Stimulated activated CD4-positive, alpha-beta T cell treated with anti-CD3 and anti-CD28 coated beads, Interleukin-2, amount 100 ng/mL, for 4 hours (primary cell): Measurements from ENCODE around the gene PYGO2.
A peak's percentile ranks its signal among the peaks of the same experiment; 100 is the strongest.
"Not testable (repeated sequence)": the region's sequence is repeated elsewhere in the genome, so short reads cannot be mapped to it uniquely, and the experiment has no call there.

Experiments used
- DNase-seq: peaks from one replicate; pipeline ENCODE4 v3.0.0-alpha.2; 2020; ENCODE audit warnings: low read depth

Gene PYGO2

DNA sequence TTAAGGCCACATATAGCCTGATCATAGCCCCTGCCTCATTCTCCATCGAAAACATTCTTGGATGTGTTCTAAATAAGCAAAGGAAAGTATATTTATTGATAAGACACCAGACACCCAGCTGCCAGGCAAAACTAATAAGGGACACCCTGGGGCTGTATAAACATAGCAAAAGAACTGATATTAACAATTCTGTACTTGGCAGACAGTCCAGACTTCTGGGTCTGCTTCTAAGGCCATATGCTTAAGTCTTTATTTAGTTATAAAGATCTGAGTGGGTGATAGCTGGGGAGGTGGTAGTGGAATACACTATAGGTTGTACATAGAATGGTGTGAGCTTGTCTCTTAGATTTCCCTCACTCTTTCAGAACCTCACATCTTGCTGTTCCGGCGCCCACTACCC, 16.8 kb upstream of the PYGO2 start:
- no peak for DNase-seq

DNA sequence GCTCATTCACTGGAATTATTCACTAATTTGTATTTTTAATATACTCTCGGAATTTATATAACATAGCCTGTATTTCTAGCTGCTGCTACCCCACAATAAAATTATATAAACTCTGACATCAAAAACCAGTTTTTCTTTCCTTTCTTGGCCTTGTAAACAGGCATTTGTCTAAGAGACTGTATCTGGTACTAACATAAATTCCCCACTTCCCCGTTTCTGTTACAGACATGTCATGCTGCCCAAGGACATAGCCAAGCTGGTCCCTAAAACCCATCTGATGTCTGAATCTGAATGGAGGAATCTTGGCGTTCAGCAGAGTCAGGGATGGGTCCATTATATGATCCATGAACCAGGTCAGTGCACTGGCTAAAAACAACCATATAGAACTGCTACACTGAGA, 16.2 kb upstream of the PYGO2 start:
- not testable (repeated sequence) for DNase-seq

DNA sequence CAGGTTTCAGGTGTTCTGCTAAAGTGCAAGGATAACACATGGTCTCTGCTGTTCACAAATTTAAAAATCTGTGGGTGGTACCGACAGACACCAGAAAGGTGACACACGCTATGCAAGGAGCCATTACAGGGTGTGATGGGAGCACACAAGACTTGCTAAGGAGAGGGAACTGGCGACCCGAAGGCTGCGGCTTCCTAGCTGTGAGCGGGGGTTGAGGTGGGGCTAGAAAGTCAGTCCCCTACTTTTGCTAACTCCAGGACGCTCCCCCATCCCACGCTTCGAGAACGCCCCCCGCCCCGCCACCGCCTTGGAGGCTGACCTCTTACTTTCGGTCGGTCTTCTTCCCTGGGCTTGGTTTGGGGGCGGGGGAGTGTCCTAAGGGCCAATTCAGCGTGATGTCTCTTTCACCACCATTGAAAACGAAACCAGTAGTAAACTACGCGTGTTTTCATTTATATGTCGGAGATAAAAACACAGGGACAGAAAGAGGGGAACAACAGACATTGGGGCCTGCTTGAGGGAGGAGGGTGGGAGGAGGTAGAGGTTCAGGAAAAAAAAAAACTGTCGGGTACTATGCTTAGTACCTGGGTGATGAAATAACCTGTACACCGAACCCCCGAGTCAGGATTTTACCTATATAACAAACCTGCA, 14.0 kb upstream of the PYGO2 start:
- no peak for DNase-seq

DNA sequence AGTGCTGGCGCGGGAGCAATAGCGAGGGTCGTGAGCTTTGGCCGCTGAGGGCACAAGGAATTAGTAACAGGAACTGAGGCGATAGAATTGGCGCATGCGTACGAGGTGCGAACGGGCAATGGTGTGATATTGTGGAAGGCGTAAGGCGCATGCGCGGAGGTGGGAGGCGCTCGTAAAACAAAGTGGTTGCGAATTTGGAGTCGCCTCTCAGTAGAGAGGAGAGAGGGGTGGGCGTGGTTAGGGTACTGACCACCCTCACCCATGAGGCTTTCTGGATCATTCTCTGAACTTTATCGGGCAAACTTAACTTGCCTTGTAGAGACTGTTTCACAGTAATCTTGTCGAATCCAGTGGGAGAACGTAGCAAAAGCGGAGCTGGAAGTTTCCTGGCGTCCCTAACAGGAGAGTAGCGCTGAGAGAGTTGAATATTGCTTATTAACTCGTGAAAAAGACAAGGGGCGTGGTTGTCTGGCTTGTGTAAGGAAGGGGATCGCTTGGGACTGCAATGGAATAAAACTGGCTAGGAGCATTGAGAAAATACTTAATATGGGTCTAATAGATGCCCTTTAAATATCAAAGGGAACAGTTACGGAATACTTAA, 13.3 kb upstream of the PYGO2 start:
- peak; percentile 89 for DNase-seq

DNA sequence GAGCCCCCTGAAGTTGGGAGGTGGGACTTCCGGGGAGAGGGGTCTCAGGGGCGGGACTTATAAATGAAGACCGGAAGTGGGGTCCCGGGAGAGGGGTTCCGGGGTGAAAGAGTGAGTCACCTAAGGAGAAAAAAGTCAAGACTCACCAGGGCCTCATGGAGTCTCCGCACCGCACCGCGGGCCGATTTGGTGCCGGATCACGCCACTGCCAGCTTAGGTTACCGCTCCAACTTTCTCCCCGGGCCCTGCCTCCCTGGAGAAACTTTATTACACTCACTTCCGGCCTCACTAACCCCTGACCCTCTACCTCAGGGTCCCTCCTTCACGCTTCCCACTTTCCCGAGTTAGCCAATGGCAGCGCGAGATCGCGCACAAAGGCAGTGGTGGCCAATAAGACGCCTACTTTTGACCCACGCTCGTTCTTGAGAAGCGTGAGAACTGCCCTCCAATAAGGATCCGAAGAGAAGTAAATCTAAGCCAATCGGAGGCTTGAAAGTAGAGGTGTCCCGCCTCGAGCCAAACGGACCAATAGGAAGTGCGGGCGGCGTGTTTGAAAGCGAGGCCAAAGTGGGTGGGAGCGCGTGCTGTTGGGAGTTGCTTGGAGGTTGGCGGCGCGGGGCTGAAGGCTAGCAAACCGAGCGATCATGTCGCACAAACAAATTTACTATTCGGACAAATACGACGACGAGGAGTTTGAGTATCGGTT, 12.7 kb upstream of the PYGO2 start, which contains the start of gene CKS1B:
Gene CKS1B, plus strand, starts transcription at position 580 of the 706 bp plus-strand sequence. Its CDS starts 65 bp downstream, at position 645.
- peak; percentile 93 for DNase-seq

DNA sequence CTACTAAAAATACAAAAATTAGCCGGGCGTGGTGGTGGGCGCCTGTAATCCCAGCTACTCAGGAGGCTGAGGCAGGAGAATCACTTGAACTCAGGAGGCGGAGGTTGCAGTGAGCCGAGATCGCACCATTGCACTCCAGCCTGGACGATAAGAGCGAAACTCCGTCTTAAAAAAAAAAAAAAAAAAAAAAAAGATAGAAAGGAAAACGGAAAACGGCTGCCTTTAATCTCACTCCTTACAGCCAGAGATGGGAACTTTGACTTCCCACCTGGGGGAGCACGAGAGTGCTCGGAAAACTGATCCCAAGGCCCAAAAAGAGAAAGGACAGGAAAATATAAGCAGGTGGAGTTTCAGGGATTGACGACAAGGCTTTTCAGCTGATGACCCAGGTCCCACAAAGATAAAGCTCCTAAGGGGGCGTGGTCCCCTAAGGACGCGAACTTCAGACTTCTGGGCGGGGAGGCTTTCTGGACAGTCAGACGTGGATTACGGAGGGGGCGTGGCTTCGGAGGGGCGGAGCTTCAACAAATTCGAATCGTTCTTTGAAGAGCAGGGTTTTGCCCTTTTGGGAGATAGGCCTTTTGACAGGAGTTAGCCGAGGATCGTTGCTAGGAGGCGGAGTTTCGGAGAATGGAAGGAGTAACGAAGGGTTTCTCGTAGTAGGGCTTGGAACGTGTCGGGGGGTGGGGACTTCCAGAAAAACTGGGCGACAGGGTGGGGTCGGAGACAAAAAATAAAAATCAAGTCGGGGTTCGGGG, 11.9 kb upstream of the PYGO2 start:
- peak; percentile 85 for DNase-seq

DNA sequence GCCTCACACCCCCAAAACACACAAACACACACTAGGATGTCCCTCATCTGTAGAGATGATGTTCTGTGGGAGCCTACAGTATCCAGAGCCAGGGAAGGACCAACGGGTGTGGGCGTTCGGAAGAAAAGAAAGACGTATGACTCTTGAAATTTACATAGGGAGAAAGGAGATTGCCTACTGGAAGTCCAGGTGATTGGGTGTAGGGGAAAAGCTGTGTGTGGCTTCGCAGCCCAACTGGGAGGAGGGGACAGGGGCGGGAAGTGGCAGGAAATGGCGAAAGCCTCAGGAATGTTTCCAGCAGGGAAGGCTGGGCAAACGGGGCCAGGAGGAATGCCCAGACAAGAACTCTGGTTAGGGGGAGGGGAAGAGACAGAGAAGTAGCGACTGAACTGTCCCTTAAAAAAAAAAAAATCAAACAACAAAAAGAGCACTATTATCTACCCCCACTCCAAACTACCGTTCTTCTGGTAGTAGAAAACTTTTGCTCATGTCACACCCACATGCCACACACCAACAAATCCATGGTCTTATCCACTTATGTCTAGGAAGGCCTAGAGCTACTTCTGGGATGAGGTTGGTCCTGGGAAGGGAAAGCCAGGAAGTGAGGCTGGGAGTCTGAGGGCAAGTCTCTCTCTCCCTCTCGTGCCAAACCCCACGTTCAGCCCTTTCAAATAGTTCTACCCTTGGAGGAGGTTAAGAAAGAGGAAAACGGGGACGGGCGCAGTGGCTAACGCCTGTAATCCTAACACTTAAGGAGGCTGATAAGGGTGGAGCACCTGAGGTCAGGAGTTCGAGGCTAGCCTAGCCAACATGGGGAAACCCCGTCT, 11.1 kb upstream of the PYGO2 start:
- no peak for DNase-seq

DNA sequence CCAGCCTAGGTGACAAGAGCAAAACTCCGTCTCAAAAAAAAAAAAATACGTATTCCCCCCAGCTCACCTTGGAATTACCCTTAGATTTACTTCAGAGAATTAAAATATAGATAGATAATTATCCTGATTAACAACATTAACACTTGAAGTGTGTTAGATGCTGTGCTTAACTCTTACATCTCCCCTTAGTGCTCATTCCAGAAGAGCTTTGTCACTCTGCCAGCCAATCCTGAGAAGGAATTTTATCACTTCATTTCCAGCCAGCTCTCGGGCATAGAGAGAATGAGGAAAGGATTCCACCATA, 10.6 kb upstream of the PYGO2 start:
- DNase-seq, result no peak

DNA sequence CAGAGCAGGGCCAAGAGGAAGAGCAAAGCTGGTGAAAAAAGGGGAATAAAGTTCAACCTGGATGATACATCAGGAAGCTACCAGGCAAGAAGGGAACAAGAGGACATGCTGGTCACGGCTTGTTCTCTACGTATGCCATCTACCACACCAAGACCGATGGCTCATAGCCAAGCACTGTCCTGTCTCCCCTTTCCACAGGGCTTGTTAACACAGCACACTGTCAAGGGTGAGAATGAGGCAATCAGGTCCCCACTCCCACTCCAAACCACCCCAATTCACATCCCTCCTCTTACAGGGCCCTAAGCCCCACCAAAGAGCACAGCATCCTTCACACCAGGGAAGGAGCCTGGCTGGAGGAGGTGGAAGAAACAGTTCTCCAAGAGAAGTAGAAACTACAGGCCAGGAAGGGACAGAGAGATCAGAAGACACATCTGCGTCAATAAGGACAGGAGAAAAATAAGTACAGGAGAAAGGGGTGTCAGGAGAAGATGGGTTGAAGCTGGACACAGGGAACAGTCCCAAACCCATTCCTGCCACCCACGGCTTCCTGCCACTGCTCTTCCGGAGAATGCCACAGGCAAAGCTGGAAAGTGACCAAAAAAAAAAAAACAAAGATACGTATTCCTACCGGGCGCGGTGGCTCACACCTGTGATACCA, 9.9 kb upstream of the PYGO2 start:
- DNase-seq, result no peak

DNA sequence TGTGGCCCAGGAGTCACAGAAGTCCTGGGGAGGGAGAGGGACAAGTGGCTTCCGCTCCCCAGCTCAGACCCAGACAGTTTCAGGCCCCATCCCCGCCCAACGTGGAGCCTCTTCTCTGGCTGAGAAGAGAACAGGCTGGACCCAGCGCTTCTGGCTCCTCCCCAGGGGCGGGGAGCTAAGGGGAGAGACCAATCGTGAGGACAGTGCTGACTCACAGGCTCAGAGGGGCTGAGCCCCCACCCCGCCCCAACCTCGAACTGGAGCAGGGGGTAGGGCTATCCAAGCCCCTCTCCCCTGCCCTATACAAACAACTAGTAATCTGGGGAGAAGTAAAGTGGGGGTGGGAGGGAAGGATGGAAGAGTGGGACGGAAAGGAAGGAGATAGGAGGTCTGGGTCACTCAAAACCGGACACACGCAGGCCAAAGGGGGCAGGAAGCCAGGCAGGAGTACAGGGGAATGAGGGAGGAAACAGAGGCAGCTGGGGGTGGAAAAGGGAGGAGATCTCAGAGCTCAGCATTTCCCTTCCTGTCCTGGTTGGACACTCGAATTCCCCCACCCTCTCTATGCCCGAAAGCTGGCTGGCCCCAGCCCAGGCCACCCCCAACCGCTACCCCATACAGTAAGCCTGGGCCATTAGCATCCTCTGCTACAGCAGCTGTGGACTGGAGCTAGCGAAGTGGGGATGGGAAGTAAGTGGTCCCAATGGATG, 9.2 kb upstream of the PYGO2 start, which contains the start of gene SHC1:
Gene SHC1, minus strand, starts transcription at position 117 of the 710 bp plus-strand sequence. CDS start 221 bp downstream, outside the sequence.
- DNase-seq, result no peak

DNA sequence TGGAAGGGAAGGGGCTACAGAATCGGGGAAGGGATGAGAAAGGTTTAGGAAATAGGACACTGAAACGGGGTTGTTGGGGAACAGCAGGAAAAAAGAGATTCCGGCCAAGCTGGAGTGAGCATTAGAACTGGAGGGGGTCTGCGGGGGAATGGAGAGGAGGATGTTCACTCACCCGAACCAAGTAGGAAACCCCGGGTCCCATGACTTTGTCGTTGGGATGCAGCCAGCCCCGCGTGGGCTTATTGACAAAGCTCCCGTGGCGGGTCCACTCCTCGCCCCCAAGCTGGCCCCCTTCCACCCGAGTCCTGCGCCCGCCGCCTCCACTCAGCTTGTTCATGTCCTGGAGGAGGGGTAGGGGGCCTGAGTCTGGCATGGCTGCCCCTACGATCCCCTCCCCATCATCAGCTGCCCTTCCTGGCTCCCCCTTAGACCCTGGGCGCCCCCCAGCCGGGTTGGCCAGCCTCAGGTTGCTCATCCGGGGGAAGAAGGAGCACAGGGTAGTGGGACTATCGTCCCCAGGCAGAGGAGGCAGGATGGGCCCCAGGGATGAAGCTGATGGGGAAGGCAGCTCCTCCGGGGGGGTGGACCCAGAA, 8.4 kb upstream of the PYGO2 start:
- DNase-seq, result no peak

DNA sequence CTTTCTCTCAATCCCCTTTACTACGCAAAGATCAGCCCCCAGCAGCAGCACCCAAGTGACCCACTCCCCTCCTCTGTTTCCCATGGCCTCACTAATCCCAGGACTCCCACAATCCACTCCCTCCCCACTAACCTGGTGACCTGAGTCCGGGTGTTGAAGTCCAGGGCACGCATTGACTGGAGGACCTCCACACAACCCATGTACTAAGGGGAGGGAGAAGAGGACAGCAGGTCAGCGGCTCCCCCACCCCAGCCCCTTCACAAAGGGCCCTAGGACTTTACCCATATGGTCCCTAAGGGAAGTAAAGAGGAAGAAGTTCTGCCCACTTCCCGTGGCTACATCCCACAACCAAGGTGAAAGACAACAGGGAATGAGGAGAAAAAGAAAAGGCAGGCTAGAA, 7.7 kb upstream of the PYGO2 start:
- no peak for DNase-seq

DNA sequence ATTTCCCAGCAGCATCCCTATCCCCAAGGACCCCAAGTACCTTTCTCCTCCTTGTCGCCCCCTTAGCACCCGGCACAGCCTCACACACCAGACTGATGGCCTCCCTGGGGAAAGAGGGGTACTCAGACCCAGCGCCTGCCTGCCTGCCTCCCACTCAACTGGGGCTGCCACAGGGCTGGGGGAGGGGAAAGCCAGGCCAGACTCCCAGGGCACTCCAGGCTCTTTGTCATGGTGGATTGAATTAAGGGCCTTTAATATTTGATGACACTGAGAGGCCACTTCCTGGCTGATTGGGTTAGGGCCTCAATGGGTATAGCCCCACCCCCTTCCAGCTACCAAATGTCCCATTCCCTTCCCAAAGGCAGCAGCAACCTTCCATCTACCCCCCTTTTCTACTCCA, 7.1 kb upstream of the PYGO2 start:
- DNase-seq, result no peak

DNA sequence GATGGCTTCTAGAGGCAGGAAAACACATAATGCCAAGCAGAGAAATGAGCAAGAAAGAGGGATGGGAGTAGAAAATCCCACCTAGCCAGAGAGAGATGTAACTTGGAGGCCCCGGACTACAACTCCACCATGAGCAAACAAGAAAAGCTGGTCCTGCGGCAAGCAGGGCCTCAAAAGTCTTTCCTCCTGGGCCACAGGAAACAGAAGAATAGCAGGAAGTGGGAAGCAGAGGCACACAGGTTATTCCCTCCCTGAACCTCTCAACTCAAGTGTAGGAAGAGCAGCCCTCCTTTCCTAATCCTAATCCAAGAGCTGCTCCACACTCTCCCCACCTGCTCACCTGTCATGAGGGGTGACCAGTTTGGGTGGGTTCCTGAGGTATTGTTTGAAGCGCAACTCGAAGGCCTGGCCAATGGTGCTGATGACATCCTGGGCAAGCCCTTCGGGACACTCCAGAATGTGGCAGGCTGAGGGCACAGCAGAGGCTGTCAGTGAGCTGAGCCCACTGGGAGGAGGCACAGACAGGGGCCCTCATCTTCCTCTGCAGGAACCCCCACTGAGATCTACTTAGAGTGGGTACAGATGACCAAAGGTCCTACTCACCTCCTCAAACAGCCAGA, 5.9 kb upstream of the PYGO2 start:
- no peak for DNase-seq

DNA sequence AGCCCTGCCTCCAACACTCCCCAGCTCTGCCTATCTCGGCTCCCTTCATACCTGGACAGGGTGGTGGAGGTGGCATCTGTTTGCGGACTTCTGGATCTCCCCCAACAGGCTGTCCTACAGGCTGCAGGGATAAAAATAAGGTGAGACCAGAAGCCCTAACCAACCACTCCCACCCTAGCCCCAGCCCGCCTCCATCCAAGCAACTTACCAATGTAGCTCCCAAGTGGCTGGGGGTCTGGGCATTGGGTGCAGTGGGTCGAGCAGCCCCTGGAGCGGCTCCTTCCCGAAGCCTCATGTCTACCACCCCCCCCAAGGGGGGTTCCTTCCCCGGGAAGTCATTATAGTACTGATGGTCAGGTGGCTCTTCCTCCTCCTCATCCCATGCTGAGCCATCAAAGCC, 4.5 kb upstream of the PYGO2 start:
- no peak for DNase-seq

DNA sequence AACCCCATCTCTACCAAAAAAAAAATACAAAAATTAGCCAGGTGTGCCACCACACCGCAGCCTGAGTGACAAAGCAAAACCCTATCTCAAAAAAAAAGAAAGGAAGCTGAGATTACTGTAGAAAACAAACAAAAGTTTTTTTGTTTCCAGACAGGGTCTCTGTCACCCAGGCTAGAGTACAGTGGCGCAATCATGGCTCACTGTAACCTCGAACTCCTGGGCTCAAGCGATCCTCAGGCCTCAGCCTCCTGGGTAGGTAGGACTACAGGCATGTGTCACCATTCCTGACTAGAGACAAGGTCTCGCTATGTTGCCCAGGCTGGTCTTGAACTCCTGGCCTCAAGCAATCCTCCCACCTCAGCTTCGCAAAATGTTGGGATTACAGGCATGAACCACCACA, 2.8 kb upstream of the PYGO2 start:
- no peak for DNase-seq

DNA sequence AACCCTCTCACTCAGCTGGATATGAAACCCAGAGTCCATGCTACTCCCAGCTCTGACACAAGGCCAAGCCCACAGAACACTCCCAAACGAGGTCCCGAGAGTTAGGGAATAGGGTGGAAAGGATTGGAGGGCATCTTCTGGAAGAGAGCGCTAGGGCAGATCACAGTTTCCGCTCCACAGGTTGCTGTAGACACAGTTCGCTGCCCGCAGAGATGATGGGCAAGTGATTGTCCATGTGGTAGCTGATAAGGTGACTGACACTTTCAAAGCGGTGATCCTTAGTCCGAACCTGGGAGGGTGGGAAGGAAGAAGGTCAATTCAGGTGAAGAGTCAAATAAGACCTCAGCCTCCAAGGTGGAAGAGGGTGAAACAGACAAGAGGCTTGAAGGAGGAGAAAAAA, 2.1 kb upstream of the PYGO2 start:
- no peak for DNase-seq

DNA sequence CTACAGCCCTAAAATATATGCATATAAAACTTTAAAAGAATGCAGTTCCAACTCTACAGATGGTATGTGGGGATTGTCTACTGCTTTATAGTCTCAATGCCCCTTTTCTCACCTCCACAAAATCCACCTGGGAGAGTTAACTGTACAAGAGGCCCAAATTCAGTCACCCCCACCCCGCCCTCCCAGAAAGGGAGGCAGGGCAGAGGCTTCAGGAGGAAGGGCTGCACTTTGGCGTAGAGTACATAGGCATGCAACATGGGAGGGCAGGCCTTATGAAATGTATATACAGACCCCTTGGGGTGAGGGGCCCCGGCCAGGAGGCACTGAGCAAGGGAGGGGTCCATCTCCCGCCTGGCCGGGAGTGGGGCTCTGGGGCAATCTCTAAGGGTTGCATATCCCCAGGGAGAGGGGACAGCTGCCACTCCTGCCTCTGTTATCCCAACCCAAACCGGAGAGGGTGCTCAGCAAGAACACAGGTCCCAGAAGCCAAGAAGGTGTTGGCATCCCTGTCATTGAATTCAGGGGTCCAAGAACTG, 1.3 kb upstream of the PYGO2 start:
- no peak for DNase-seq

DNA sequence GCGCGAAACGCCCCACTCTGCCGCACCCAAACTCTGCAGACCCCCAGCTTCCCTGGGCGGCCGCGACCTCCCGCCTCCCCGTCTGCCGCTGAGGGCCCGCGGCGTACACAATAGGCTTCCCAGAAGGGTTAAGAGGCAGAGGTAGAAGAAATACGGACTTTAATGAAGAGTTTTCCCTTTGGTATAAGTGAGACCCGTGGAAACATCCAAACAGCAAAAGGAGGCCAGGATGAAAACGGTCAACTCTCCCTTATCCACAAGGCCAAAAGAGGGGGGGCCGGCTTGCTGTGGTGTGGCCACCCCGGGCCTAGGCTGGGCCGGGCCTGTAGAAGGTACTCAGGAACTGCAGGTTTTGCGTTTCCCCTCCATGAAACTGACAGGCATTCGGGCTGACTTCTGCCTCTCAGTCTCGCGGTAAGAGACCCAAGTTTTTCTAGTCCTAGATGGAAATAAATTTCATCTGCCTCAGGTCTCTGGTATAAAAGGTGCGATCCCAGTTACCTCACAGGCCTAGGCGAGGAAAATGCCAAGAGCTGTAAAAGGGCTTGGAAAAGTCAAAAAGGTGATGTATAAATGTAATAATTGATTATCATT, 671 bp upstream of the PYGO2 start:
- no peak for DNase-seq
